ENCODE results near the gene AGAP9.
"Not testable (repeated sequence)": the region's sequence is repeated elsewhere in the genome, so short reads cannot be mapped to it uniquely, and the experiment has no call there.

AGAP9 gene

GRCh38 chr10:47484786-47485185, 38.7 kb downstream of the AGAP9 start:
- not testable (repeated sequence) for DNase-seq

GRCh38 chr10:47483923-47484322, 39.5 kb downstream of the AGAP9 start, which contains the start of gene ANXA8:
TSS of gene ANXA8 (minus strand) at chr10:47484115. CDS start at chr10:47483933, 182 bp downstream.
- not testable (repeated sequence) for DNase-seq

DNA sequence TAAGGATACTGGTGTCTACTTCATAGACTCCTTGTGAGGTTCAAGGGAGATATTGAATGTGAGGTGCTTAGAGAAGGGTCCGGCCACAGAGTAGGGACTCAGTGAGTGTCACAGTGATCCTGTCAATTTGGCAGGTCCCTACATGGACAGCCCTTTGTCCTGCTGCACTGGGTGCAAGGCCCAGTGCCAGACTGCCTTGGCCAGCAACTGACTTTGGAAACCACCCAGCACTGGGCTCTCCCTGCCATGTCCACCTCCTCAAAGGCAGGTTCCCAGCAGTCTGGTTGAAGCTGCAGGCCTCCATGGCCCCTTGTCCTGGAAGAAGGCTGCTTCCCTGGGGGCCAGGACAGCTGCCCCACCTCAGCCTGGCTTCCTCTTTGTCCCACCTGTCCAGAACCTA, 41.1 kb downstream of the AGAP9 start:
- not testable (repeated sequence) for DNase-seq

- DNase-seq: not testable (repeated sequence)
These were observed 41.7 kb downstream of the AGAP9 start for GRCh38 chr10:47481768-47482181.

DNA sequence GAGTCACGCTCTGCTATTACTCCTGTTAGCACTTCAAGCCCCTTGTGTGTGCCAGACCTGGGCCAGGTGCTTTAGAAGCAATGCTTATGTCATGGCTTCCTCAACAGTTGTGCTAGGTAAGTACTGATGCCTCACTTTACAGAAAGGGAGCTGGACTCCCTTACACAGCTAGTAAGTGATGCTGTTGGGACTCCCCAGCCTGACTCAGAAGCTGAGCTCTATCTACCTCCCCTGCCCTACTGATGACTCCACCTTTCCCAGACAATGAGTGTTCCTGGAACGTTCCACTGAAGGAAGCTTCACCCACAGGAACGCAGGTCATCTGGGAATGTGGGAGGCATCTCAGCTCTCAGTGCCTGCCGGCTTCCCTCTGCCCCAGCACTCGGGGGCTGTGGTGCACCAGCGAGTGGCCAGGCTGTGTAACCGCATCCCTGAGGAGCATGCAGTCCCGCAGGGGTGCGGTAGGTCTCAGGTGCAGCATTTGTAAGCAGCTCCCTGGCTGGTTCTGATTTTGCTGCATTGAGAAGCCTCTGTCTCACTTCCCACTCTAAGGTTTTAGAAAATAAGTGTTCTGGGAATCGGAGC, 42.2 kb downstream of the AGAP9 start:
- DNase-seq: not testable (repeated sequence)

- not testable (repeated sequence) for DNase-seq
These were observed 43.3 kb downstream of the AGAP9 start for GRCh38 chr10:47480133-47480532.

DNA sequence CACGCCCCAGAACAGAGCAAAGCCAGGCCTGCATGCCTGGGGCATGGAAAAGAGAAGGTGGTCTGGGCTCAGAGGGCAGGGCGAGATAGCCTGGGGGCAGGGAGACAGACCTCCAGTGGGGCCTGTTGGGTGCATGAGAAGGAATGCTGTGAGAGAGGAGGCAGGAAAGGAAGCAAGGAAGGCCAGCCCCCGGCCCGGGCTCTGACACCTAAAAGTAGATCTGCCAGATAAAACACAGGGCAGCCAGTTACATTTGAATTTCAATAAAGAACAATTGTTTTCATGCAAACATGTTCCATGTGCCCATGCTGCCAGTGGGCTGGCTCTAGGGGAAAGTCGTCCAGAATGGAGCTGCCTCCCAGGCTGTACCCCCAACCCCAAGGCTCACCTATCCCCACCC, 45.3 kb downstream of the AGAP9 start:
- DNase-seq: not testable (repeated sequence)

DNA sequence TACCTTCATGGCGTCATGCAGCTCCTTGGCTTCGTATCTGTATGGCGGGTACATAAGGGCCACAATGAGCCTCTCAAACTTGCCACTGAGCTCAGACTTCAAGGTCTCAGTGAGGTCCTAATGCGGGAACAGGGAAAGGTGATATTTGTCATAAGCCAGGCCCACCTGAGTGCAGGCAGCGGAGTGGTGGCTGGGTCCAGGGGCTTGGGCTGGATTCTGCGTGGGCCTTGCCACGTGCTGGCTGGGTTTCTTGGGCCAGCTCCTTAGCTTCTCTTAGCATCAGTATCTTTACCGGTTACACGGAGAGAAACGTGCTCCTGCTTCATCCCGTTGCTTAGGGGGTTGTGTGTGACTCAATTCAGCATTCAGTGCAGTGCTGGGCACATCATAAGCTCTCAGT, 46.4 kb downstream of the AGAP9 start:
- not testable (repeated sequence) for DNase-seq

- not testable (repeated sequence) for DNase-seq
These were observed 48.3 kb downstream of the AGAP9 start for GRCh38 chr10:47475101-47475500.

DNA sequence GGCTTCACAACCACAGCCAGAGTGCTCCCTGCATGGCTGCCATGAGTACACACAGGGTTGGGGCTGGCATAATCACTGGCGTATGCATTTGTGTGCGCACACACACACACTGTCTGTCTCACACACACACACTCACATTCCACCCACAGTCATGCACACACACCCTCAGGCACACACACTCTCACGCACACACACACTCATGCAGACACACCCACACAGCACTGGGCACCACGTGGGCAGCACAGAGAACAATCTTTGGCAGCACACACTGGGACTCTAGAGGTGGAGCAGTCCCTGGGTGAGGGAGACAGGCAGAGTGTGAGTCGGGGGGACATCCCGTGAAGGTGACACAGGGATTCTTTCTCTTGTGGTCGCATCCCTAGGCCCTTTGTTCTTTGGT, 49.9 kb downstream of the AGAP9 start:
- DNase-seq: not testable (repeated sequence)

- not testable (repeated sequence) for DNase-seq
These were observed 50.8 kb downstream of the AGAP9 start for GRCh38 chr10:47472647-47473046.

- DNase-seq: not testable (repeated sequence)
These were observed 51.4 kb downstream of the AGAP9 start for GRCh38 chr10:47472072-47472471.

GRCh38 chr10:47468731-47469528, 54.5 kb downstream of the AGAP9 start:
- DNase-seq: not testable (repeated sequence)

DNA sequence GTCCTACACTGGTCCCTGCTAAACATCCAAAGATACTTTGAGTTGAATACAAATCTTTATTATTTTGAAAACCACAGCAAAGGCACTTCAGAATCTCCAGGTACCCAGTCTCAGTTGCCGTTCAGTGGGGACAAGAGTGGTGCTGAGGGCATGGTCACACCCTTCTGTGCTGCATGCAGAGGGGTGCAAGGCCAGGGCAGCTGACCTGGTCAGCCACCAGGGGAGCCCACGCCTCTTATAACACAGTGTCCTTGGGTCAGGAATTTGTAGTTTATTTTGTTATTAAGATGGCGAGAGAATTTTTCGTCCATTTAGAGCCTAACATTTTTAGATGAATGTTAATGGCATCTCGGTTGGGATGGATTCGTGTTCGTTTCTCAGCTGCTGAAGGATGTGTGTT, 55.5 kb downstream of the AGAP9 start:
- DNase-seq: not testable (repeated sequence)

GRCh38 chr10:47467458-47467857, 56.0 kb downstream of the AGAP9 start:
- not testable (repeated sequence) for DNase-seq

- not testable (repeated sequence) for DNase-seq
These were observed 58.1 kb downstream of the AGAP9 start for GRCh38 chr10:47465216-47465917.

- not testable (repeated sequence) for DNase-seq
These were observed 60.7 kb downstream of the AGAP9 start for GRCh38 chr10:47462577-47463358.

- peak; percentile 20 to 30 for DNase-seq
These were observed 62.2 kb downstream of the AGAP9 start for GRCh38 chr10:47461261-47461687.

GRCh38 chr10:47458466-47459154, 64.8 kb downstream of the AGAP9 start:
- DNase-seq: no peak

GRCh38 chr10:47457826-47458225, 65.6 kb downstream of the AGAP9 start:
- no peak for DNase-seq

DNA sequence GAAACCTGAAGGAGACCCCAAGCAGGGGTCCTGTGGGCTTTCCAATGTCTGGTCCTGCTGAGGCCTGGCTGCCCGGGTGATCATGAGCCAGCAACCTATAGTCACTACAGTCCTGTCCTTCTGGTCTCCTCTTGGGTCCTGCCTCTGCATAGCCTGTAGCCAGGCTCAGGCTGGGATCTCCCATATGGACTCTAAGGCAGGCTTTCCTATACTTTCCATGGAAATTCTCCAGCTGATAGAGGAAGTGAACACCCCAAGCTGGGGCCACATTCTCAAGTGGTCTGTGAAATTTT, 66.0 kb downstream of the AGAP9 start:
- no peak for DNase-seq
